Fibroblast of mammary gland (primary cell): Measurements from ENCODE around the gene DHRS13.

Experiments used
- DNase-seq: peaks from one replicate; pipeline ENCODE4 v3.0.0-alpha.2; 2010; ENCODE audit warnings: low read depth
- H3K4me3 ChIP-seq: 2 replicates; pipeline ENCODE4 v1.5.1; 2011; ENCODE audit warnings: low read depth, mild to moderate bottlenecking, low read length, moderate library complexity; ENCODE audit not compliant: control insufficient read depth
- CTCF ChIP-seq: conservative IDR thresholded peaks from 2 replicates; pipeline ENCODE4 v1.5.1; 2011; ENCODE audit warnings: low read depth, low read length, inconsistent platforms; ENCODE audit not compliant: control insufficient read depth, insufficient read depth

DHRS13 gene

GRCh38 chr17:28925912-28926365 lies 23.1 kb upstream of the DHRS13 start:
- no peak for TF ChIP-seq CTCF
- DNase-seq: peak; percentile 97
- H3K4me3 ChIP-seq: no peak overlapping the region

- TF ChIP-seq CTCF: no peak
- no peak for DNase-seq
- H3K4me3 ChIP-seq: no peak overlapping the region
Measured at GRCh38 chr17:28920201-28920600, 17.3 kb upstream of the DHRS13 start.

- DNase-seq: no peak
- no peak overlapping the region for H3K4me3 ChIP-seq
- TF ChIP-seq CTCF: no peak
Measured at GRCh38 chr17:28918295-28918694, 15.4 kb upstream of the DHRS13 start.

GRCh38 chr17:28917465-28917864 lies 14.6 kb upstream of the DHRS13 start:
- H3K4me3 ChIP-seq: no peak overlapping the region
- peak; percentile 46 for DNase-seq
- no peak for TF ChIP-seq CTCF

GRCh38 chr17:28917029-28917428 lies 14.2 kb upstream of the DHRS13 start:
- DNase-seq: no peak
- no peak overlapping the region for H3K4me3 ChIP-seq
- no peak for TF ChIP-seq CTCF

GRCh38 chr17:28916302-28916934 lies 13.5 kb upstream of the DHRS13 start:
- H3K4me3 ChIP-seq: no peak overlapping the region
- TF ChIP-seq CTCF: peak; percentile 54
- DNase-seq: peak; percentile 57

GRCh38 chr17:28912938-28913333 lies 10.1 kb upstream of the DHRS13 start:
- no peak for DNase-seq
- no peak for TF ChIP-seq CTCF

More at GRCh38 chr17:28912938-28913333, 10.1 kb upstream of the DHRS13 start:
- H3K4me3 ChIP-seq: no peak overlapping the region
